Ureter (tissue), 1 donor: ENCODE measurements around the gene TMEM35B. TPM values are rescaled to one million over a fixed set of nuclear protein-coding genes. Genes with fewer than 3 reads are reported as not detected.
"Not testable (repeated sequence)": the region's sequence is repeated elsewhere in the genome, so short reads cannot be mapped to it uniquely, and the experiment has no call there.

Source experiments
- DNase-seq: peaks from one replicate; pipeline ENCODE4 v3.0.0-alpha.2; 2020; ENCODE audit warnings: low spot score
- total RNA-seq: library from RNA; stranded (reverse); gene quantifications from one replicate; pipeline ENCODE4 v1.2.4, GENCODE V29; 2023
- donor health status: DM: yes; HTN: yes; CAD: no.

Gene TMEM35B
- total RNA-seq, result 29.6 TPM

DNA sequence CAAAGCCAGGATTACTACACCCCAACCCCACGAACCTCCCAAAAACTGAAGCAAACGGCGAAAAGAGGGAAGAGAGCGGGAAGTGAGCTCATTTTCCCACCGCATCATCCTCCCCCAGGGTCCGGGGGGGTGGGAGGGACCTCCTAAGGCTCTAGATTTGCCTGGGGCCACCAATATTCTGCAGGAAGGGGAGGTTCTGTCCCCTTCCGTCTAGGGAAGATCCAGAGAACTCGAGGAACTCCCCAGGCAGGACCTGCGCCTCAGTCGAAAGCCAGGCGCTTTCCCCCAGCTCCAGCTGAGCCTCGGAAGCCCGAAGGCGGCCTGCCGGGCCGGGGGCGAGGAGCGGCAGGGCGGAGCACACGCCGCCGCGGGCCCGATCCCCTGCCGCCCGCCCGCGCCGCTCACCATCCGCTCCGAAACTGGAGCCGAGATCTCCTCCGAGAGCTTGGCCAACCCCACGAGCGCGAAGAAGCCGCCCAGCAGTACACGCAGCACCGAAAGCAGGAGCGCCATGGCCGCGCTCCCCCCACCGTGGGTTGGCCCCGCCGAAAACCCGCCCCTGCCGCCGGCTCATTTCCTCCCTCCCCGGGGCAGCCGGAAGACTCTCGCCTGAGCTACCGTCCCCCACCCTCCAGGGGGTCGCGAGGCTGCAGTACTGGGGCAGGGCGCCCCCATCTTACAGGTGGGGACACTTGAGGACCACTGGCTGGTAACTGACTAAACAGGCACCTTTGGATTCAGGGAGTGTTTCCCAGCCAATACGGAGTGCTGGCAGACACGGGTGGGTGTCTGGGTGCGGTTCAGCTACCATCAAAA, at the start of gene TMEM35B:
TSS of gene TMEM35B (minus strand) at position 555 of the 816 bp plus-strand sequence. CDS start at position 513, 42 bp downstream.
- DNase-seq, result peak; percentile 77

- no peak for DNase-seq
These were observed 48.2 kb upstream of the TMEM35B start for GRCh38 chr1:35033346-35033745.

DNA sequence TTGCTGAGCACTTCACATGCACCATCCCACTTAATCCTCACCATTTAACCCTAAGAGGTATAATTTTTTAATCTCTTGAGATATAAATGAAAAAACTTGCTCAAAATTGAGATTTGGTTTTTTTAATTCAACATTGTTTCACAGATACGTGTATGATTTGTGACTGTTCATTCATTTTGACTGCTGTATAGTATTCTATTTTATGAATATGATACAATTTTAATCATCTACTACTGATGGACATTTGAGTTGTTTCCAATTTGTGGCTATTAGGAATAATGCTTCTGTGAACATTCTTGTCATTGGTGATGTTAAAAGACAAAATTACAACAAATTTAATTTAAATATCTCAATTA, 47.2 kb upstream of the TMEM35B start:
- DNase-seq, result no peak

GRCh38 chr1:35030756-35031446, 45.8 kb upstream of the TMEM35B start:
- peak; percentile 43 for DNase-seq

DNA sequence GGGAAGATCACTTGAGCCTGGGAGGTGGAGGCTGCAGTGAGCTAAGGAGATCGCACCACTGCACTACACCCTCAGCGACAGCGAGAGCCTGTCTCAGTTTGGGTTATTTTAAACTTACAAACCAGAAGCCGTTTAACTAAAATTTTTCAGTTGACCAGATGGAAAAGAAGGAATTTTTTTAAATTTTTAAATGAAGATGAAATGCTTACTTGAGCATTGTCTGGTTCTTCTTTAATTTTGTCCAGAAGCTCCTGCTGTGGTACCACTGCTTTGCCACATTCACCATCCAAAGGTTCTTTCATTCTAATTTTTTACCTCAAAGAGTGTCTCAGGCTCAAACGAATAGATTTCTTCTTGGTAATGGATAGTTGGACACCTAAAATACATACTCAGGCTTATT, 45.2 kb upstream of the TMEM35B start:
- no peak for DNase-seq

DNA sequence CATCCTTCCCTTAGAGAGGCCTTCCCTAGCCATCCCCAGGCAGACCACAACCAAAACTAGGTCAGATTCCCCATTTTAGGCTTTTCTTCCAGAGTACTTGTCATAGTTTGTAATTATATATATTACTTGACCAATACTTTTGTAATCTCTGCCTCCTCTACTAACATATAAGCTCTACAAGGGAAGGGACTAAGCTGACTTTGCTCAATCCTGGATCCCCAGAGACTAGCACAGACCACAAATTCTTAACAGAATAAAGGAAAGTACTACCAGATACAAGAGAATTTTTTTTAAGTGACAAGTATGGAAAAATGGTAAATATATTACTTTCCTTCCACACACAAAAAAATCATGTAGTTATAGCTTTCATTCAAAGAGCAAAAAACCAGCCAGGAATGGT, 44.6 kb upstream of the TMEM35B start:
- DNase-seq, result no peak

DNA sequence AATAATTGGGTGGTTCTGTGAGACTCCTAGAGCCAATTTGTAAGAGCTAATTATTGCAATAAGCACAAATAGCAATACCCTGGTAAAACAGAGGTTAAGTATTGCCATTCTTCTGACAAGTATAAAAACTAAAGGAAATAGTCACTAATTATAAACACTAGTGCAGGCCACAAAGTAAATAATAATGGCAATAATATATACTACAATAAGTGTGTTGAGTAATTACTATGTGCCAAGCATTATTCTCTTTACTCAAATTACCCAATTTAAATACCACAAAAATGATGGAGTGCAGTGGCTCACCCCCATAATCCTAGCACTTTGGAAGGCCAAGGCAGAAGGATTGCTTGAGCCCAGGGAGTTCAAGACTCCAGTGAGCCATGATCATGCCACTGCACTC, 31.3 kb upstream of the TMEM35B start:
- no peak for DNase-seq

DNA sequence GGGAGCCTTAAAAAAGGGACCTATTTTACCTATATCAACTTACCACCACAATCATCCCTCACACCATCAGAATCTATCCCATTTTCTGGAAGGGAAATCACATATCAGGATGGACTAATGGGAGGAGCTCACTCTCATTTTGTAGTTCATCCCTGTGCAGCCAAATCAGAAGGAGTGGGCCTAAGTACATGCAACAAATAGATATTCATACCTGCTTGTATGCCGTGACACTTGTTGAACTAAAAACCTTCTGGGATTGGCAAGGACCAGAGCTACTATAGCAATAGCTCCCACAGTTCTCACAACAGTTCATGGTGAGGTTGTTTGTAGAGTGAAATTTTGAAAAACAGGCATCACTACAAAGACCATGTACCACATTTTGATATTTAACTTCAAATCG, 29.3 kb upstream of the TMEM35B start:
- DNase-seq, result no peak

GRCh38 chr1:35005711-35006110, 20.6 kb upstream of the TMEM35B start:
- DNase-seq, result no peak

GRCh38 chr1:35001743-35002142, 16.6 kb upstream of the TMEM35B start:
- DNase-seq, result no peak

- DNase-seq, result no peak
These were observed 9.7 kb upstream of the TMEM35B start for GRCh38 chr1:34994878-34995277.

- no peak for DNase-seq
These were observed 3.4 kb upstream of the TMEM35B start for GRCh38 chr1:34988581-34988980.

GRCh38 chr1:34988147-34988546, 3.0 kb upstream of the TMEM35B start:
- DNase-seq, result no peak

DNA sequence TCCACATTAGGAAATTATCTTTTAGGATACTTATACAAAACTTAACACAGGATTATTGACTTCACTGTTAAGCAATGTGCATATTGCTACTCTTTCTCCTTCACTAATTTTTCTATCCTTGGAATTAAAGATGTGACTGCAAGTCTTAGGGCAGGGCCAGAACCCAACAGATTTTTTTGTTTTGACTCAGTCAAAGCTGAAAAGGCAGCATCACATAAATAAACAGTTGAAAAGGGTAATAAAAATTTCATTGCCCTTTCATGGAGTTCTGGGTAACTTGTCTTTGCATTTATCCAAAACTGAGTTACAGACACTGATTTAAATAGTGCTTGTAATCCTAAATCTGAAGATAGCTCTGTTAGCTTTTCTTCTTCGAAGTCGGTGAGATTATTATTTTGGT, 1.9 kb upstream of the TMEM35B start:
- DNase-seq, result no peak

DNA sequence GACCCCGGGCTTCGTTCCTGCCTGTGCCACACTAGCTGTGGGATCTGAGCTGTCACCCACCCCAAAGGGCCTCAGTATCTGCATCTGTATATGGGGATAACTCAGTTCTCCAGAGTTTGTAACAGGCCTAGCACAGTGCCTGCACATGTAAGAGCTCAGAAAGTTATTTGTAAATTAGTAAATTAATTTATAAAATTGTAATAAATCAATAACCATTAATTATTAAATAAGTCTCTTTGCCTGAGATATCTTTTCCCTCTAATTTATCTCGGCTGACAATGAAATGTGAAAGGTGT, 410 bp upstream of the TMEM35B start:
- DNase-seq, result not testable (repeated sequence)

- DNase-seq, result no peak
These were observed 733 bp downstream of the TMEM35B start for GRCh38 chr1:34984435-34984792.

GRCh38 chr1:34983700-34984355, 1.3 kb downstream of the TMEM35B start:
- no peak for DNase-seq

GRCh38 chr1:34982820-34983376, 2.2 kb downstream of the TMEM35B start:
- DNase-seq, result no peak

GRCh38 chr1:34980715-34981114, 4.4 kb downstream of the TMEM35B start:
- DNase-seq, result no peak

- no peak for DNase-seq
These were observed 6.2 kb downstream of the TMEM35B start for GRCh38 chr1:34978921-34979320.

GRCh38 chr1:34977858-34978257, 7.3 kb downstream of the TMEM35B start:
- no peak for DNase-seq

GRCh38 chr1:34977210-34977471, 8.0 kb downstream of the TMEM35B start:
- no peak for DNase-seq
